Measurements from ENCODE around the gene C17orf107.

- TF ChIP-seq CTCF (conservative IDR thresholded peaks at IDR 0.05; ENCODE audit: low read depth, low read length): no peak
- TF ChIP-seq EZH2 (IDR thresholded peaks at IDR 0.05; ENCODE audit: borderline replicate concordance, low read depth, low read length, poor library complexity, severe bottlenecking): no peak
These were observed 46.6 kb downstream of the C17orf107 start for GRCh38 chr17:4945944-4946280.
